Esophagus squamous epithelium (tissue), 4 donors: ENCODE results near the gene WDR70.

Experiments
- POLR2A ChIP-seq, 4 donors: fragments of 450-650 bp; IDR thresholded peaks; one replicate each; pipeline ENCODE4 v1.6.1; 2017; ENCODE audit warnings: antibody characterized with exemption in 4 of 4, mild to moderate bottlenecking in 4 of 4, moderate library complexity in 3 of 4
- TF ChIP-seq, protein P1 (sequence below), 6 experiments: fragments of 450-650 bp in 4 of 6; fragments of 200-600 bp in 2 of 6; sonication (generic) in 2 of 6; IDR thresholded peaks; one replicate each; pipeline ENCODE4 v1.5.1; 2016 to 2019; ENCODE audit warnings: antibody characterized with exemption in 6 of 6, mild to moderate bottlenecking in 4 of 6, moderate library complexity in 4 of 6

GRCh38 chr5:37436146-37436934 lies 57.2 kb downstream of the WDR70 start:
- TF ChIP-seq, protein P1, sequence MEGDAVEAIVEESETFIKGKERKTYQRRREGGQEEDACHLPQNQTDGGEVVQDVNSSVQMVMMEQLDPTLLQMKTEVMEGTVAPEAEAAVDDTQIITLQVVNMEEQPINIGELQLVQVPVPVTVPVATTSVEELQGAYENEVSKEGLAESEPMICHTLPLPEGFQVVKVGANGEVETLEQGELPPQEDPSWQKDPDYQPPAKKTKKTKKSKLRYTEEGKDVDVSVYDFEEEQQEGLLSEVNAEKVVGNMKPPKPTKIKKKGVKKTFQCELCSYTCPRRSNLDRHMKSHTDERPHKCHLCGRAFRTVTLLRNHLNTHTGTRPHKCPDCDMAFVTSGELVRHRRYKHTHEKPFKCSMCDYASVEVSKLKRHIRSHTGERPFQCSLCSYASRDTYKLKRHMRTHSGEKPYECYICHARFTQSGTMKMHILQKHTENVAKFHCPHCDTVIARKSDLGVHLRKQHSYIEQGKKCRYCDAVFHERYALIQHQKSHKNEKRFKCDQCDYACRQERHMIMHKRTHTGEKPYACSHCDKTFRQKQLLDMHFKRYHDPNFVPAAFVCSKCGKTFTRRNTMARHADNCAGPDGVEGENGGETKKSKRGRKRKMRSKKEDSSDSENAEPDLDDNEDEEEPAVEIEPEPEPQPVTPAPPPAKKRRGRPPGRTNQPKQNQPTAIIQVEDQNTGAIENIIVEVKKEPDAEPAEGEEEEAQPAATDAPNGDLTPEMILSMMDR (IDR thresholded peaks at IDR 0.05) = no peak
- TF ChIP-seq POLR2A (IDR thresholded peaks at IDR 0.05) = no peak
